Spinal cord (tissue), 10 donors: ENCODE measurements around the gene EFCAB6. TPM values are rescaled to one million over a fixed set of nuclear protein-coding genes. Genes with fewer than 3 reads are reported as not detected.

Source experiments
- DNase-seq, 6 donors: peaks; one replicate each; pipeline versions ENCODE4 v3.0.0 to v3.0.0-alpha.2; 2013 to 2015; ENCODE audit warnings: low spot score in 6 of 6, low read depth in 4 of 6
- H3K27ac ChIP-seq: one replicate; pipeline ENCODE4 v1.5.1; 2013; ENCODE audit warnings: low read depth, low read length, control low read depth
- H3K27me3 ChIP-seq: one replicate; pipeline ENCODE4 v1.6.1; 2013; ENCODE audit warnings: low read length; ENCODE audit not compliant: control insufficient read depth, insufficient read depth
- H3K36me3 ChIP-seq: one replicate; pipeline ENCODE4 v1.6.1; 2013; ENCODE audit warnings: low read length; ENCODE audit not compliant: control insufficient read depth, insufficient read depth
- H3K4me1 ChIP-seq: one replicate; pipeline ENCODE4 v1.6.1; 2013; ENCODE audit warnings: low read length; ENCODE audit not compliant: control insufficient read depth, insufficient read depth
- H3K4me3 ChIP-seq: one replicate; pipeline ENCODE4 v1.5.1; 2013; ENCODE audit warnings: low read depth, low read length, control low read depth
- H3K9me3 ChIP-seq: one replicate; pipeline ENCODE4 v1.6.1; 2013; ENCODE audit warnings: low read length; ENCODE audit not compliant: control insufficient read depth, insufficient read depth
- WGBS: methylation state at CpG from one replicate; pipeline ENCODE4 v1.1.5; 2013; ENCODE audit warnings: missing lambda C conversion rate; ENCODE audit not compliant: insufficient coverage; 5-methylcytosine and 5-hydroxymethylcytosine counted together
- polyA plus RNA-seq, 2 donors: library from polyadenylated mRNA; unstranded; fragments of 120-200 nt; gene quantifications; one replicate each; pipeline ENCODE4 v1.2.1, GENCODE V29; 2013; ENCODE audit not compliant: insufficient read length in 2 of 2
- total RNA-seq, 2 donors: library from RNA; depleted of rRNA in 1 of 2; stranded (reverse); fragments of 120-200 nt in 1 of 2; fragments of >200 nt in 1 of 2; gene quantifications; one replicate each; pipeline versions ENCODE4 v1.2.3 to v1.2.4, GENCODE V29; 2013 to 2014
- donor health status: healthy.

EFCAB6 gene
- total and polyA plus RNA-seq, 4 donors: 2.8 to 9.1 (median 4.5) TPM

DNA sequence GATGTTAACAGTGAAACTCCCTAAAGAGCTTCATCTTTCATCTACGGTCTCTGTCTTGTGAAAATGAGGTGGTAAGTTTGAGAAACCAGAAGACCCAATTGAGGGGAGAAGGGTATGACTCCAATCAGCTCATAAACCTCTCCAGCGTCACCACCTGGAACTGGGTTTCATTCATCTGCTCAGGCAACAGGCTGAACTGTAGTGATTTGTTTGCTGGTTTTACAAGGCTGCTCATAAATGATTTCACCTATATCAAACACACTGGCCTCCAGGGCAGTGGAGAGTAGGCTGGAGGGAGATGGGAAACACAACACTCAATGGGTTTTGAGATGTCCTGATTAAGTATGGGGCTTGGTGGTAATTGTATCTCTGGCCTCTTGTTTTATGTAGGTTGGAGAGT is 79.0 kb downstream of the EFCAB6 start:
- H3K27me3 ChIP-seq: no peaks in the 10 kb centered on the region
- WGBS: no CpG with 5 or more reads among the region's 2 CpGs
- no peaks in the 10 kb centered on the region for H3K9me3 ChIP-seq
- peaks cover 3% of the 10 kb centered on the region for H3K4me1 ChIP-seq
- no peak overlapping the region for H3K27ac ChIP-seq
- H3K4me3 ChIP-seq: no peak overlapping the region
- peak in 1 of 6 donors; percentile 14 for DNase-seq
- no peaks in the 10 kb centered on the region for H3K36me3 ChIP-seq

DNA sequence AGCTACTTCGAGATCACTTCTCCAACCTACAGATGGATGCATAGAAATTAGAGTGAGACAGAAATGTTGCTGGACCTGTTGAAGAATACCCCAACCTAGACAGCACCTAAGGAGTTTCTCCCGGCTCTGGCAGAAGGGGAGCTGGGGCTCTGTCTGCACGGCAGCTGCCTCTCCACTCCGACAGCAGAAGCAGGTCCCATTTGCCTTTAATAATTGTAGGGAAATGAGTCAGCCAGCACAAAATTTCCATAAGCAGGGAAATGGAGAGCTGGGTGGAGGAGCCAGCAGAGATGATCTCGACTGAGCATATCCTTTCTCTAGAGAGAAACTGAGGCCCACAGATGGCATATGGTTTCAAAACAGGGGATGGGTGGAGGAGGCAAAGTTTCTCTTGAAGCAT is 80.1 kb downstream of the EFCAB6 start:
- peak in 1 of 6 donors; percentile 14 for DNase-seq
- Histone ChIP-seq H3K4me1 (peaks cover 3% of the 10 kb centered on the region), H3K27me3 (no peaks in the 10 kb centered on the region), H3K27ac (no peak overlapping the region), H3K9me3 (no peaks in the 10 kb centered on the region), H3K36me3 (no peaks in the 10 kb centered on the region), H3K4me3 (no peak overlapping the region)
- WGBS: 79% methylated on average over 3 of the region's 5 CpGs

DNA sequence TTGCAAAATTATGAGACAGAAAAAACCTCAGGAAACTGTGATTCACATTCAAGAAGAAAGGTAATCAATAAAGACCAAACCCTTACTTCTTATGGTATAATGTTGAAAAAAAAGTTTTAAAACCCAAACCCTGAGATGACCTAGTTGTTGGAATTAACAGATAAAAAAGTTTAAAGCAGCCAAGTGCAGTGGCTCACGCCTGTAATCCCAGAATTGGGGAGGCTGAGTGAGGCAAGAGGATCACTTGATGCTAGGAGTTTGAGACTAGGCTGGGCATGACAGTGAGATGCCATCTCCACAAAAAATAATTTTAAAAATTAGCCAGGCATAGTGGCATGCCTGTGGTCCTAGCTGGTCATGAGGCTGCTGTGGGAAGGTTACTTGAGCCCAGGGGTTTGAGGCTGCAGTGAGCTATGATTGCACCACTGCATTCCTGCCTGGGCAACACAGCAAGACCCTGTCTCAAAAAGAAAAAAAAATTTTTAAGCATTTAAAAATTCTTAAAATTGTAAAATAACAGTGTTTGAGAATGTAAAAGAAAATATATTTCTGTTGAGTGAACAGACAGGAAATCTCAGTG is 85.1 kb downstream of the EFCAB6 start:
- DNase-seq: no peak
- no peak overlapping the region for H3K27ac ChIP-seq
- H3K27me3 ChIP-seq: no peaks in the 10 kb centered on the region
- H3K9me3 ChIP-seq: no peaks in the 10 kb centered on the region
- H3K4me1 ChIP-seq: peaks cover 3% of the 10 kb centered on the region
- H3K4me3 ChIP-seq: no peak overlapping the region
- 100% methylated on average over 1 of the region's 1 CpG for WGBS
- no peaks in the 10 kb centered on the region for H3K36me3 ChIP-seq

DNA sequence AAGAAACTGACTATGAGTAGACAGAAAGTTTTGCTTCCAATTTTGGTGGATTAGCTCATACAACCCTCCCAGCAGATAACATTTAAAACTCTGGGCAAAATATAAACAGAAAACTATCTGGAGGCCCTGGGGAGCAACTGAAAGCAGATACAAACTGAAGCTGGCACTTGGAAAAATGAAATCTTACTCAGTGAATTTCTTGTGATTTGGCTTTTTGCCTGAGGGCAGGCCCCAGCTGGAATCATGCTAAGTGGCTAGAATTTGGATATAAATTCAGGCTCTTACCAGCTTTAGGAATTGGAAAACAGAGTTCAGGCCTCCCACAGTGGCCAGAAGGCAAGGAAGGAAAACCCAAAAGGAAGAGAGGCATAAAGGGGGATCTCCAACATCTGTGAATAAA is 85.8 kb downstream of the EFCAB6 start:
- H3K27me3 ChIP-seq: no peaks in the 10 kb centered on the region
- no peaks in the 10 kb centered on the region for H3K9me3 ChIP-seq
- peaks cover 3% of the 10 kb centered on the region for H3K4me1 ChIP-seq
- peak in 2 of 6 donors; percentile 25 to 79 for DNase-seq
- H3K27ac ChIP-seq: no peak overlapping the region
- no peaks in the 10 kb centered on the region for H3K36me3 ChIP-seq
- no peak overlapping the region for H3K4me3 ChIP-seq

DNA sequence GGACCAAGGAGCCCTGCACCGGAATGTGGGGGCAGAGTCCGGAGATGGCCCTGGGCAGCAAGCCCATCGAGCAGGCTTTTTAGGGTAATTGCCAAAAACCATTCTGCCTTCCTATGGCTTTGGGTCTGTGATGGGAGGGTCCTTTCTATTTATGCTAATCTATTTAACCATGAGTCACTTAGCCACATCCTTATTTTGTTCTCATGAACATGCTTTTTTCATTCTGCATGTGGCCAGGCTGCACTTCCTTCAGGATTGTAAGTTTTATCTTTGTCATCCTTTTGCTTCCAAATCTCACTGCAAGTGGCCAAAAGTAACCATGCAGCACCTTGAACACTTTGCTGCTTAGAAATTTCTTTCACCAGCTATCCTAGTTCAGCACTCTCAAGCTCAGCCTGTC is 88.3 kb downstream of the EFCAB6 start:
- no peak overlapping the region for H3K27ac ChIP-seq
- WGBS: 70% methylated on average over 3 of the region's 3 CpGs
- H3K4me3 ChIP-seq: no peak overlapping the region
- no peak for DNase-seq
- peaks cover 3% of the 10 kb centered on the region for H3K4me1 ChIP-seq
- no peaks in the 10 kb centered on the region for H3K27me3 ChIP-seq
- H3K9me3 ChIP-seq: no peaks in the 10 kb centered on the region
- H3K36me3 ChIP-seq: peaks cover 3% of the 10 kb centered on the region

DNA sequence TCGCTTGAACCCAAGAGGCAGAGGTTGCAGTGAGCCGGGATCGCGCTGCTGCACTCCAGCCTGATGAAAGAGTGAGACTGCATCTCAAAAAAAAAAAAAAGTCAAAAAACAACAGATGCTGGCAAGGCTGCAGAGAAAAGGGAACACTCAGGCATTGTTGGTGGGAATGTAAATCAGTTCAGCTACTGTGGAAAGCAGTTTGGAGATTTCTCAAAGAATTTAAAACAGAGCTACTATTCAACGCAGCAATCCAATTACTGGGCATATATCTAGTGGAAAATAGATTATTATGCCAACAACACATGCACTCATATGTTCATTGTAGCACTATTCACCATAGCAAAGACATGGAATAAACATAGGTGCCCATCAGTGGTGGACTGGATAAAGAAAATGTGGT is 89.7 kb downstream of the EFCAB6 start:
- no peaks in the 10 kb centered on the region for H3K9me3 ChIP-seq
- peaks cover 3% of the 10 kb centered on the region for H3K36me3 ChIP-seq
- DNase-seq: peak in 1 of 6 donors; percentile 14
- H3K4me3 ChIP-seq: no peak overlapping the region
- H3K27ac ChIP-seq: no peak overlapping the region
- peaks cover 3% of the 10 kb centered on the region for H3K4me1 ChIP-seq
- H3K27me3 ChIP-seq: no peaks in the 10 kb centered on the region
- 100% methylated on average over 1 of the region's 5 CpGs for WGBS

GRCh38 chr22:43720716-43721115 is 91.4 kb downstream of the EFCAB6 start:
- Histone ChIP-seq H3K9me3 (no peaks in the 10 kb centered on the region), H3K4me3 (no peak overlapping the region), H3K36me3 (peaks cover 3% of the 10 kb centered on the region), H3K4me1 (peaks cover 3% of the 10 kb centered on the region), H3K27me3 (no peaks in the 10 kb centered on the region), H3K27ac (no peak overlapping the region)
- no CpG with 5 or more reads among the region's 1 CpG for WGBS
- no peak for DNase-seq

- no peaks in the 10 kb centered on the region for H3K9me3 ChIP-seq
- no peak overlapping the region for H3K4me3 ChIP-seq
- H3K27ac ChIP-seq: no peak overlapping the region
- no peak for DNase-seq
- H3K27me3 ChIP-seq: no peaks in the 10 kb centered on the region
- H3K4me1 ChIP-seq: no peaks in the 10 kb centered on the region
- peaks cover 3% of the 10 kb centered on the region for H3K36me3 ChIP-seq
- WGBS: 100% methylated on average over 1 of the region's 2 CpGs
Measured at GRCh38 chr22:43714104-43714503, 98.0 kb downstream of the EFCAB6 start.

DNA sequence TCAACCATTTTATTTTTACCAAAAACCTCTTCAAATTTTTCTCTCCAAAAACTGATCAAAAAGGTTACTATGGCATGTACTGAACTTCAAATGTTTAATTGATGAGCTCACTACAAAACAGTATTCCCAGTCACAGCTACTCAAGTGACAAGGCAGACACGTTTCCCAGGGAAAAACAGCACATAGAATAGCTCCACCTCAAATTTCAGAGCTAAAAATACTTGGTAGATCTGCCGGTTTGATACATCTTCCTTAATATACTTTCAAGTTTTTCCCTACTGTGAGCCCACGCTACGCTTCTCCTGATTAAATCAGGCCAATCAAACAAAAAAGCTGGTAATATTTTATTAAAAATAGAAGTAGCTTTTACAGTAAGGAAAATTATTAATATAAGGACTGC is 100.4 kb downstream of the EFCAB6 start:
- WGBS: 50% methylated on average over 1 of the region's 4 CpGs
- no peaks in the 10 kb centered on the region for H3K4me1 ChIP-seq
- DNase-seq: peak in 1 of 6 donors; percentile 32
- no peak overlapping the region for H3K4me3 ChIP-seq
- H3K9me3 ChIP-seq: no peaks in the 10 kb centered on the region
- H3K27ac ChIP-seq: no peak overlapping the region
- H3K27me3 ChIP-seq: no peaks in the 10 kb centered on the region
- H3K36me3 ChIP-seq: no peaks in the 10 kb centered on the region

DNA sequence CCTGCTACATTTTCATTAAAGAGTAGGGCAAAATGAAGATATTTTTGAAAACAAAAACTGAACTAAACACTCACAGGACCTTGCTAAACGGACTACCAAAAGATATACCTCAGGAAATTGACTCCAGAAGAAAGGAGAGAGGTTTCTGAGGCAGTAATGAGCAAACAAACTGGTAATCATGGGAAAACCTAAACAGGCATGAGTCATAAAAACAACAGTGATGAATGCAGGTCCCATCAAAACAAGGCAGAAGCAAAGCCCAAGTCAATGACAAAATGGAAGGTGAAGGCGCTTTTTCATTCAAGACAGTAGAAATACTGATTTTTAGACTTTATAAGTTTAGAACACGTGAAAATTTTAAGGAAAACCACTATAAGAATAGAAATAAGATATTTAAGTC is 104.5 kb downstream of the EFCAB6 start:
- Histone ChIP-seq H3K9me3 (peaks cover 5% of the 10 kb centered on the region), H3K4me3 (no peak overlapping the region), H3K4me1 (no peaks in the 10 kb centered on the region), H3K27me3 (no peaks in the 10 kb centered on the region), H3K36me3 (no peaks in the 10 kb centered on the region), H3K27ac (no peak overlapping the region)
- DNase-seq: no peak
- WGBS: no CpG with 5 or more reads among the region's 3 CpGs
